Measurements from ENCODE around the gene ITPRID2. TPM values are rescaled to one million over a fixed set of nuclear protein-coding genes. Genes with fewer than 3 reads are reported as not detected.

ITPRID2 gene
- total RNA-seq, 4 donors from 2014 or later, result 38.7 to 91.9 (median 42.5) TPM

DNA sequence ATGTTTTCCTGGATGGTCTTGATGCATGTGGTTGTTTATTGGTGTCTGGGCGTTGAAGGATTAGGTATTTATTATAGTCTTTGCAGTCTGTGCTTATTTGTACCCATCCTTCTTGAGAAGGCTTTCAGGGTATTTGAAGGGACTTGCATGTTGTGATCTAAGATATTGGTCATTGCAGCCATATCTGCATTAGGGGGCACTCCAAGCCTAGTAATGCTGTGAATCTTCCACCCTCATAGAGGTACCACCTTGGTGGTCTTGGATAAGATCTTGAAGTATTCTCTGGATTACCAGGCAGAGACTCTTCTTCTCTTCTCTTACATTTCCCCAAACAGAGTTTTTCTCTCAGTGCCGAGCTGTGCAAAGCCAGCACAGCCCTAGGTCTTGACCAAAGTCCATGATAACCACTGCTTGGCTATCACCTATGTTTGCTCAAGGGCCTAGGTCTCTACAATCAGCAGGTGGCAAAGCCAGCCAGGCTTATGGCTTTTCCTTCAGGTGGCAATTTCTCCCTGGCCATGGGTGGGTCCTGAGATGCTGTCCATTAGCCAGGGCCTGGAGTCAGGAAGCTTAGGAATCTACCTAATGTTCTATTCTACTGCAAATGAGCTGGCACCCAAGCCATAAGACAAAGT, 78.7 kb downstream of the ITPRID2 start:
- DNase-seq (no peak), ATAC-seq (no peak)
- Histone ChIP-seq H3K4me1 (no peaks in the 10 kb centered on the region), H3K27me3 (no peaks in the 10 kb centered on the region), H3K36me3 (no peaks in the 10 kb centered on the region), H3K4me3 (no peak overlapping the region), H3K9me3 (no peaks in the 10 kb centered on the region), H3K27ac (no peak overlapping the region)
- intact Hi-C loops (cut with DNase I; ENCODE audit: low total_unique reads), result loop anchor here (5.0 kb wide), 1 partner anchor 107 kb away; no protein-coding TSS in a partner anchor
- no peak for TF ChIP-seq POLR2A (IDR thresholded peaks at IDR 0.05)
- peak in 1 of 5 experiments; percentile 17 for TF ChIP-seq CTCF (IDR thresholded peaks at IDR 0.05 in 4 of 5, conservative IDR thresholded peaks at IDR 0.05 in 1 of 5)
- in situ Hi-C loops (cut with MboI; ENCODE audit: low sequenced_read_pairs in 4 of 4), result loop anchor here in 2 of 4 donors (25.0 kb wide), 2 partner anchors 208 to 233 kb away; no protein-coding TSS in a partner anchor

DNA sequence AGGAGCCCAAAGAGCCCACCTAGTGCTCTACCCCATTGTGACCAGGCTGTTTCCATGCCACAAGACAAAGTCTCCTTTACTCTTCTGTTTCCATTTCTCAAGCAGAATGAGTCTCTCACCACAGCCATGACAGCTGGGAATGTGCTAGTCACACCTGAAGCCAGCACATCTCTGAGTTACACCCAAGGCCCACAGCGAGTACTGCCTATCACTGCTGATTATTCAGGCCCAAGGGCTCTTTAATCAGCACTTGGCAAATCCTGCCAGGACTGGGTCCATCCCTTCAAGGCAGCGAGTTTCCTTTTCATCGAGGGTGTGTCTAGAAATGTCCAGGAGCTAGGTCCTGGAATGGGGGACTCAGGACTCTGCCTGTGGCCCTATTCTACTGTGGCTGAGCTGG, 79.5 kb downstream of the ITPRID2 start:
- no peaks in the 10 kb centered on the region for H3K36me3 ChIP-seq
- intact Hi-C loops (cut with DNase I; ENCODE audit: low total_unique reads), result loop anchor here (5.0 kb wide), 1 partner anchor 106 kb away; no protein-coding TSS in a partner anchor

DNA sequence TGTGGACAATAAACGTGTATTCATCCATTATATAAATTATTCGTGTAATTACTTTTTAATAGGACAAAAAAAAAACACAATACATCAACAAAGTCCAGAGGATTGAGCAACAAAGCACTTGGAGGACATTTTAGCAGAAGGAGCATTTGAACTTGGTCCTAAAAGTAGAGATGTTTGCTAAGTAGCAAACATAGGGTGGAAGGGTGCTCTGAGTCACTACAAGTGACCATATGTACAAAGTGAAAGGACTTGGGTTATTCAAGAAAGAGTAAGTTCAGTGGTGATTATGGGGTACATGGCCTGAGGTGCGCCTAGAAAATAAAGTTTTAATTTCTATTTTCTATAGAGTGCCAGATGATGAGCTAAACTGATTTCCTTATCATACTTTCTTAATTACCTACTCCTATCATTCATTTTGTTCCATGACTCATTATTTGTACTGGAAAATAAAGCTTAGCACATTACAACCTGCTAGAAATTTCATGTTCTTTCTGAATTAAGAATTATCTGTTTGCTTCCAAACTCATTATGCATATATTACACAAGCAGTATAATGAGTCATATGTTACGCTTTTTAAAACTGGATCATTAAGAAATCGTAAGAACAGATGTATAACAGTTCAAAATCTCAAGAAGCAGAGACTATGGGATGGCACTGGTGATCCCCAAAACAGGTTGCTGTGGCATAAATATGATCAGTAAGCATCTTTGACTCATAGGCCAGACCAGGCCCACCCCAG, 81.1 kb downstream of the ITPRID2 start:
- intact Hi-C loops (cut with DNase I; ENCODE audit: low total_unique reads) (loop anchor here (5.0 kb wide), 1 partner anchor 105 kb away; no protein-coding TSS in a partner anchor), in situ Hi-C loops (cut with MboI; ENCODE audit: low sequenced_read_pairs in 4 of 4) (loop anchor here in 2 of 4 donors (25.0 kb wide), 2 partner anchors 210 to 235 kb away; no protein-coding TSS in a partner anchor)
- Histone ChIP-seq H3K4me1 (no peaks in the 10 kb centered on the region), H3K27me3 (no peaks in the 10 kb centered on the region), H3K36me3 (no peaks in the 10 kb centered on the region), H3K4me3 (no peak overlapping the region), H3K9me3 (no peaks in the 10 kb centered on the region), H3K27ac (no peak overlapping the region)
- DNase-seq, result no peak
- TF ChIP-seq POLR2A (IDR thresholded peaks at IDR 0.05) (no peak), CTCF (IDR thresholded peaks at IDR 0.05 in 4 of 5, conservative IDR thresholded peaks at IDR 0.05 in 1 of 5) (no peak)
- no peak for ATAC-seq

More for the DNA sequence above, 79.5 kb downstream of the ITPRID2 start:
- H3K27me3 ChIP-seq, result no peaks in the 10 kb centered on the region
- TF ChIP-seq CTCF (IDR thresholded peaks at IDR 0.05 in 4 of 5, conservative IDR thresholded peaks at IDR 0.05 in 1 of 5) (no peak), POLR2A (IDR thresholded peaks at IDR 0.05) (no peak)
- in situ Hi-C loops (cut with MboI; ENCODE audit: low sequenced_read_pairs in 4 of 4), result loop anchor here in 2 of 4 donors (25.0 kb wide), 2 partner anchors 209 to 234 kb away; no protein-coding TSS in a partner anchor
- H3K4me1 ChIP-seq, result no peaks in the 10 kb centered on the region
- ATAC-seq (no peak), DNase-seq (no peak)
- no peak overlapping the region for H3K4me3 ChIP-seq
- H3K9me3 ChIP-seq, result no peaks in the 10 kb centered on the region
- H3K27ac ChIP-seq, result no peak overlapping the region

DNA sequence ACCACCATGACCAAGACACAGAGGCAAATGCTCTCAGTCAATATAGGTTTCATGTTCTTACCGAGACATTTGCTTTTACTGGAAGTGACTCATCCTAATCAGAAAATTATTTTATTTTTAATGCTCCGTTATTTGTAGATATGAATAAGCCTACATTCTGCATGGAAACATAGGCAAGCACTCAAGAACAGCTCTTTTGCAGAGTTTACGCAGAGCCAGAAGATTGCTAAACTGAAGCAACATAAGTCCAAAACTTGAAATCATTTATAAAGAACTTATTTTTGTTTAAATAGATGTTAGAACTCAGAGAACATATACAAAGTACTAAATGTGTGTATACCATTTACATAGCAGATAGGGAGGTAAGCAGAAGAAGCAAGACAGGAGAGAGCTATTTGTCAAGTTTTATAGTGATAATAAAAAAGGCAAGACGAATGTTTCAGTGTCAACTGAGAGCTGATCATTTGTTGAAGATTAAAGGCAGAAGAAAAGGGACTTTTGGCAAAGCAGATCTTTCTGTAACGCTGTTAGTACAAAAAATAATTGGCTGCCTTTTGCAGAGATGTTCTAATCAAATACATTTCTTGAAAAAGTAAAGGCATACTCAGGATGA, 81.7 kb downstream of the ITPRID2 start:
- intact Hi-C loops (cut with DNase I; ENCODE audit: low total_unique reads) (loop anchor here (5.0 kb wide), 1 partner anchor 104 kb away; no protein-coding TSS in a partner anchor), in situ Hi-C loops (cut with MboI; ENCODE audit: low sequenced_read_pairs in 4 of 4) (loop anchor here in 2 of 4 donors (25.0 kb wide), 2 partner anchors 211 to 236 kb away; no protein-coding TSS in a partner anchor)
- no peak for ATAC-seq
- no peaks in the 10 kb centered on the region for H3K9me3 ChIP-seq
- no peak overlapping the region for H3K4me3 ChIP-seq
- DNase-seq, result no peak
- H3K4me1 ChIP-seq, result no peaks in the 10 kb centered on the region
- H3K36me3 ChIP-seq, result no peaks in the 10 kb centered on the region
- no peak overlapping the region for H3K27ac ChIP-seq
- H3K27me3 ChIP-seq, result no peaks in the 10 kb centered on the region
- TF ChIP-seq CTCF (IDR thresholded peaks at IDR 0.05 in 4 of 5, conservative IDR thresholded peaks at IDR 0.05 in 1 of 5), result no peak
- TF ChIP-seq POLR2A (IDR thresholded peaks at IDR 0.05), result no peak
